NCI-H1694 treated with DMSO at 0.1 percent for 48 hours (cell line): Measurements from ENCODE around the gene OTOS.

Experiments
- DNase-seq: peaks from one replicate; lab custom pipeline; 2025; lab: John Stamatoyannopoulos, UW

The OTOS gene

GRCh38 chr2:240151477-240152031 lies 11.1 kb upstream of the OTOS start:
- DNase-seq = no peak

DNA sequence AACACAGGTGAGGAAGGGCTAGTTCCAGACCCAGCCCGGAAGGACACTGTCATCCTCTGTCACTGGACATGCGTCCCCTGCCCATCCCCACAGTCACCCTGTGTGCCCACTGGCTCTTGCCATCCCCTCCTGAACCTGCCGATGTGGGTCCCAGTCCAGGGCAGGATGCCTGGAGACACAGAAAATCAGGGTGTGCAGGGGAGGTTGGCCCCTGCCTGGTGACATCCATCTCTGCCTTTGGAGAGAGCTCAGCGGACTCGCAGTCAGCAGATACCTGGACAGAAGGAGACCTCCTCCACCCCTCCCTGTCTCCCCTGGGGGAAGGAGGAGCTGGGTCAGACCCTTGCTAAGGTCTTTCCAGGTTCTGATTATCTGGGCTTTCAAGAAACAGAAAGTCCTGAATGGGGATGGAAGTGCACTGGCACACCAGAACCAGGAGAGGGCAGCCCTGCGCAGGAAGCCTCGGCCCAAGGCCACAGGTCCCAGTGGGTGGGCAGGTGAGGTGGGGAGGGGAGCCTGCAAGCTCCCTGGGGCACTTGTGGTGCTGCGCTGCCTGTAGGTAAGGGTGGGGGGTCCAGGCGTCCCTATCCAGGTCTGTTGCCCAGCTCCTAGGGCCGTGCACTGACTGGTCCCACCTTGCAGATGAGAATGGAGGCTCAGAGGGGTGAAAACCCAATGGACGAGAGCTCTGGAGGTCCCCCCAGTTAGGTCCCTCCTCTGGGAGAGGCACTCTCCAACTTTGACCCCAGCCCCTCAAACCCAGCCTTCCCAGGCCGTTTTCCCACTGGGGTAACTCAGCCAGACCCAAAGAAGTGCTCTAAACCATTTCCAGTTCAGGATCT lies 9.7 kb upstream of the OTOS start:
- no peak for DNase-seq

DNA sequence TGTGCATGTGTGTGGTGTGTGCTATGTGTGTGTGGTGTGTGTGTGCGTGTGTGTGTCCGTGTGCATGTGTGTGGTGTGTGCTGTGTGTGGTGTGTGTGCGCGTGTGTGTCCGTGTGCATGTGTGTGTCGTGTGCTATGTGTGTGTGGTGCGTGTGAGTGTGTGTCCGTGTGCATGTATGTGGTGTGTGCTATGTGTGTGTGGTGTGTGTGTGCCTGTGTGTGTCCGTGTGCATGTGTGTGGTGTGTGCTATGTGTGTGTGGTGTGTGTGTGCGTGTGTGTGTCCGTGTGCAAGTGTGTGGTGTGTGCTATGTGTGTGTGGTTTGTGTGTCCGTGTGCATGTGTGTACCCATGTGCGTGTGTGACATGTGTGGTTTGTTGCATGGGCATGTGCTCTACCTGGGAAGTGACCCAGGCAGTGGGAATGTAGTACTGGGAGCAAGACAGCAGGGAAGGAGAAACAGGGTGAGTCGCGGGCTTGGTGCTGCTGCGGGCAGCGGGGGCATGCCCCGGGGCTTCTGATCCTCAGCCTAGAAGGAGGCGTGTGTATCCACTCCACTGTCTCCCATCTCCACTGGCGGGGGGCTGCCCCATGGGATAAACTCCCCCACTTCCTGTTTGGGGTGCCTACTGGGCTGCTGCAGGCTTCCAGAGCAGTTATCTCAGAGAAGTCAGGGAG lies 7.6 kb upstream of the OTOS start:
- no peak for DNase-seq

GRCh38 chr2:240147382-240147781 lies 6.9 kb upstream of the OTOS start:
- DNase-seq = no peak

- no peak for DNase-seq
Observed at GRCh38 chr2:240146627-240147278, 6.3 kb upstream of the OTOS start.

- no peak for DNase-seq
Observed at GRCh38 chr2:240146141-240146561, 5.7 kb upstream of the OTOS start.

GRCh38 chr2:240145461-240145860 lies 5.0 kb upstream of the OTOS start:
- no peak for DNase-seq

GRCh38 chr2:240144649-240145261 lies 4.3 kb upstream of the OTOS start:
- no peak for DNase-seq

- peak; percentile 50 for DNase-seq
Observed at GRCh38 chr2:240143801-240144648, 3.6 kb upstream of the OTOS start.

DNA sequence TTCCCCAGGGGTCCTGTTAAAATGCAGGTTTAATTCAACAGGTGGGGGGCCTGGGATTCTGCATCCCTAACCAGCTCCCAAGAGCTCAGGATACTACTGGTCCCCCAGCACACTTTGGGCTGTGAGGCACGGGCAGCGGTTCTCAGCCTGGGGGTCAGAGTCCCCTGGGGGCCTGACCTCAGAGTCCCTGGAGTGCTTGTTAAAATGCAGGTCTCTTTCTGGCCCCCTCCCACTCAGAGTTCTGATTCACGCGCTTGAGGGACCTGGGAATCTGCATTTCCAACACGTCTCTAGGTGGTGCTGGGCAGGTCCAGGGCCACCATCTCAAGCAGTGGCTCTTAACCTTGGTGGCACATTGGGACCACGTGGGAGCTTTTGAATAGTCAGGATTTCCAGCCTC lies 2.8 kb upstream of the OTOS start:
- no peak for DNase-seq

DNA sequence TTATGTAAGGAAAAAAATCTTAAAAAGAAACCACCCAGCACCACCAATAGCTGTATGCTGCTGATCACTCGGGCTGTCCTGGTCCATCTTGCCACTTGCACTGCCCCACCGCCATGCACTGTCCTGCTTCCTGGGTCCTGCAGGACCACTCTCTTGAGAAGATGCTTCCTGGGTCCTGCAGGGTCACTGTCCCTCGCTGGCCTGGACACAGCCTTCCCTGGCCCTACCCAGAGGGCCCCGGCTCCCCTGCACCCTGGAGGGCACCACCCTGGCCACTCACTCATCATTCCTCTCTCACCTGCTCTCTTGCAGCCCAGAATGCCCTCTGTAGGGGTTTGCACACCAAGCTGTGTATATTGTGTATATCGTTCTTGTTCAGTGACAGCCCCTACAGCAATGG lies 2.4 kb upstream of the OTOS start:
- no peak for DNase-seq

DNA sequence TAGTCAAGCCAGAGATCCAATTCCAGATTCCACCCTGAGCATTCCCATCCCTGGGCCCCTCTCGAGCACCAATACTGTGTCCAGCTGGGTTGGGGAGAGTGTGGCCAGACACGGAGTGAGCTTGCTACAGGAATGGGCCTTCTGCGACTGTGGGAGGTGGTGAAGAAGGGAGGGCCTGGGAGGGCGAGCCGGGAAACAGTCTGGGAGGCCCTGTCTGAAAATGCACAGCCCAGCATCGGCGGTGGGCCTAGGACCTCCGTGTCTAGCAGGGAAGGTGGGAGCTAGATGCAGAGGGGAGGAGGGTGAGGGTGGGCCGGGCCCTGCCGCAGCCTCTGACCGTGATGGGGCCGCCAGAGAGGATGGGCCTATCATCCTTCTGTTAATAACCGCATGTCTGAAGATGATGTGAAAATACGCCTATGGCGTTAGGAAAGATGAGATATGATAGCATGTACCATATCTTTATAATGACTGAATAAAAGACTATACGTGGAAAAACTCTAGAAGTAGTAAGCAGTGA lies 1.9 kb upstream of the OTOS start:
- DNase-seq = no peak

DNA sequence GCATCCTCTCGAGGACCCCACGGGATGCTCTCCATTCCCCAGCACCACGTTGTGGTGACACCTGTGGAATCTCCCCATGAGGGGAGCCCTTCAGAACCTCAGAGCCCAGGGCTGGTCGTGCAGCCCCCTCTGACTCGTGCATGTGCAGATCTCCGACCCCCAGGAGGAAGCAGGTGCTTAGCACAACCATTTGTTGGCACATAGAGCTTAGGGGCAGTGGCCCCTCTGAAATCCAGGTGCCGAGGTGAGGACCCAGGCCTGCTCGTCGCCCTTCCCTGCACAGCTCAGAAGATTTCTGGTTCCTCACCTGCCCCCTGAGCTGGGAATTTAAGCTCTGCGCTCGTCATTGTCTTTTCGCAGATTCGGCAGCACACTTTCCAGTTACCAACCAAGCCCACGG lies 1.3 kb upstream of the OTOS start:
- DNase-seq = no peak

GRCh38 chr2:240140920-240141319 lies 462 bp upstream of the OTOS start:
- no peak for DNase-seq

GRCh38 chr2:240139666-240140393 lies 628 bp downstream of the OTOS start:
- DNase-seq = no peak

DNA sequence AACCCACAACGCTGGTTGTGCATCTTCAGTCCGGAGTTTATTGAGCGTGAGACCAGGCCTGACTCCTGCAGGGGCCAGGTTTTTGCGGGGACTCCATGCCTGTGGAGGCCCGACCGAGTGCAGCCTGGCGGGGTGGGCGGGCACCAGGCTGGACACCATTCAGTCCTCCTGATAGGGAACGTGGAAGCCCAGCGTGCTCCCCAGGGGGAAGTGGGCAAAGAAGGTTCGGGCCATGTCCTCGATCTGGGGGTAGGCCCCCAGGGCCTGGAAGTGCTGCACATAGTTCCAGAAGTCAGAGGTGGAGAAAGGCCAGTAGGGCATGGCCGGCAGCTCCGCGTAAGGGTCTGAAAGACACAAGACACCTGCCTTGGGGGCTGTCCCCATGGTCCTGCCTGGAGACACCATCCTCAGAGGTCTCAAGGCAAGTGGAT lies 1.4 kb downstream of the OTOS start:
- DNase-seq = no peak

DNA sequence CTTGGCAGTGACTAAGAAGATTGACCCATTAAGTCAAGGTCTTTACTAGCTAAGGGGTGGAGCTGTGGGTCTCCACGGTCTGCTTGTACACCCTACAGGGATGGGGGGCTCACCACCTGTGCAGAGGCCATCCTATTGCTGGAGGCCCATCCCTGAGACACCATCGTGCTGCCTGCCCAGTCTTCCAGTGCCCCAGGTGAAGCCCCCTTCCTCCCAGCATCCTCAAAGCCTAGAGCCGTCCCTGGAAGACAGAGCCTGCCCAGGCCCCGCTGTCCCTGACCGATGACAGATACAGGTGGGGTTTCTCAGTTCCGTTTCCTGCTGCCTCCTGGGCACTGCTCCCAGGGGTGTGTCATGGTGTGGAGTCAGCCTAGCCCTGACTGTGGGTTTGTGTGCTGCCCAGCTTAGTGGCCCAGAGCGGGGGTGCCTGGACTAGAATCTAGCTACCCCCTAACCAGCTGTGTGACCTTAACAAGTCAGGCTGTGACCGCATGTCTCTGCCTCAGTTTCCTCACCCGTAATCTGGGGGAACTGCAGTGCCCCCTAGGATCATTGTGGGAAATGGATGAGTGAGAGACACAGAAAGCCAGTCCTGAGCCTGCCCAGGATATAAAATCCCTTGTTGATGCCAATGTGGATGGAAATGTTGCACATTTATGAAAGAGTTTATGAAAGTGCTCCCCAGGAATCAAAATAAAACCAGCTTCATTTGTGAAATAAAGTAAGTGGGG lies 2.0 kb downstream of the OTOS start:
- no peak for DNase-seq

DNA sequence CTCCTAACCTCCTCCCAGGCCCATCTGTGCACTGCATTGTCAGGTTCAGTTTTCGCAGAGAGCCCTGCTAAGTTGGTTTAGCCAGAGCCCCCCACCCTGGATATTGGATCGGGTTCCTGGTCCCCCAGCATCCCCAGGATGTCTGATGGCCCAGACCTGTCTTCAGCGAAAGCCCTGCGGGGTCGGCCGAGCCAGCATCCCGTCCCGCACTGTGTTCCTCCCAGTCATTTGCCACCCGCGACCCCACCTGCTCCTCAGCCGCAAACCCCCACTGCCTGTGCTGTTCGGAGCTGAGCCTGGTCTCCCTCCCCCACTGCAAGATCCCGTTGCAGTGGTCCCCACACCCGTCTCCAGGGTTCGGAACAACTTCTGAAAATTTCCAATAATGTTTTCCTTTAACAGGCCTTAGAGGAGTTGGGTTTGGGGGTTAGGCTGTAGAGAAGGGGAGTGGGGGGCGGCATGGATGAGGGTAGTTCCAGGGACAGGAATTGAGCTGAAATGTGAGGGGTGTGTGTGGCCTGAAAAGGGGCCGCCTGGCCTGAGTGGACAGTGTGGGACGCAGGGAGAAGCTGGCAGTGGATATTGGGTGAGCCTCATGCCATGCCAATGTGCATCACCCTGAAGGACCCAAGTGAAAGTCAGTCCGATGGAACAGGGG lies 2.7 kb downstream of the OTOS start:
- DNase-seq = no peak

DNA sequence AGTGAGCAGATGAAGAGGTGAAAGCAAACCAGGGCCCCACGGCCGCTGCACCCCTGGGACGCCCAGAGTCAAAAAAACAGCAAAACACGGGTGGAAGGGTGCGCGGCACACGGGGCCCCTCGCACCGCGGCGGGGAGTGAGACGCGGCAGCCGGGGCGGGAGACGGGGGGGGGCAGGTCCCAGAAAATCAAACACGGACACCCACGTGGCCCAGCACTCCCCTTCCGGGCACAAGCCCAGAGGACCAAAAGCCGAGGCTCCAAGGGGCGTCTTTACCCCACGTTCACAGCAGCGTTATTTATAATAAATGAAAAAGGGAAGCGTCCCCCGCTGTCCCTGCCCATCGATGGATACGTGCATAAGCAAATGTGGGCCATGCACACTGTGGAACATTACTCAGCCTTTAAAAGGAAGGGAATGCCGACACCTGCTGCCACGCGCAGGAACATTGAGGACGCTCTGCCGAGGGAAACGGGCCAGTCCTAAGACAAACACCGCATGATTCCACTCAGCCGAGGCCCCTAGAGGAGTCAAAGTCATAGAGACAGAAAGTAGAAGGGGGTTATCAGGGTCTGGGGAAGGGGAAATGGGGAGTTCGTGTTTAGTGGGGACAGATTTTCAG lies 3.7 kb downstream of the OTOS start:
- no peak for DNase-seq
